H1 (cell line): Measurements from ENCODE around the gene KLF6. TPM values are rescaled to one million over a fixed set of nuclear protein-coding genes. Genes with fewer than 3 reads are reported as not detected.

Source experiments
- CTBP2 ChIP-seq: IDR thresholded peaks from 2 replicates; pipeline ENCODE4 v1.7.0; 2011; ENCODE audit warnings: borderline replicate concordance, mild to moderate bottlenecking, moderate library complexity, mixed read lengths, low read length; ENCODE audit not compliant: insufficient read depth, insufficient read length
- RNF2 ChIP-seq: fragments of 200-900, 300-1000 bp; sonication (generic); IDR thresholded peaks from 2 replicates; pipeline ENCODE4 v1.7.1; 2016; ENCODE audit warnings: borderline replicate concordance, low read depth, mild to moderate bottlenecking, antibody characterized with exemption, low read length; ENCODE audit not compliant: poor library complexity, severe bottlenecking; ENCODE audit errors: missing control alignments
- polyA plus RNA-seq, 7 experiments: library from polyadenylated mRNA; depleted of rRNA in 3 of 7; stranded (reverse) in 5 of 7; unstranded in 2 of 7; fragments of >200 nt in 5 of 7; fragments of 200-250 nt in 2 of 7; gene quantifications; 1 replicate in 5 of 7; 2 replicates in 1 of 7; 4 replicates in 1 of 7; pipeline versions ENCODE4 v1.2.1 to v1.2.3, GENCODE V29; 2011 to 2013; ENCODE audit warnings: missing spikeins in 2 of 7, mixed read lengths in 2 of 7
- total RNA-seq: library from RNA; stranded (reverse); fragmentation: NEBNext Ultra II Directional; extraction: Animal tissue kit (Norgen Biotek cat#: 25700); gene quantifications from 2 replicates; pipeline ENCODE4 v1.2.1, GENCODE V29; 2021

KLF6 gene
- total and polyA plus RNA-seq, 2 of the 8 experiments (the other 6 are each of a cell fraction or from before 2014, with no cell fraction given): 5.7 to 19.5 TPM

DNA sequence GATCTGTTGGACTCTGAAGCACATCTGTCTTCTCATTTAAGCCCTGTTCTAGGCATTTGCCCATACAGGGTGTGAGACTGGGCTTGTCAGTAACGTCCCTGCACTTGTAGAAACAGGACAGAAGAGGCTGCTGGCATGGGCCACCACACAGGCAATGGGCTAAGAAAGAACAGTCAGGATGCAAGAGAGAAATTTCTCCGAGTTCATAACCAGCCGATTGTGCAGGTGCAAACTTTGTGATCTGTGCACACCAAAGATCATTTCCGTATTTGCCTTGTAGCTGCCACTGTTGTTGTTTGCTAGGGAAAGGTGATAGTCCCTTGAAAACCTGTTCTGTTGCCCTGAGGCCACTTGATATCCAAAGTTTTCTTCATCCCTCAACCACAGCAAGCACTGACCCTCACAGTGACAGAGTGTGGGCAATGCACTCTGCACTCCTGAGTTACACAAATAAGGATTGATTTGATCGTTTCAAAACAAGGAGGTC, 20.3 kb downstream of the KLF6 start (continued):
- TF ChIP-seq RNF2 (no peak), CTBP2 (no peak)
- TF ChIP-seq, all 59 proteins: peak for 0
